HG02610 (cell line): ENCODE data around the gene CERS6.
"Not testable (repeated sequence)": the region's sequence is repeated elsewhere in the genome, so short reads cannot be mapped to it uniquely, and the experiment has no call there.

ENCODE experiments used
- ATAC-seq: cut with Tn5 transposase; IDR thresholded peaks from one replicate; pipeline ENCODE4 v1.9.1; 2021; ENCODE audit warnings: mild to moderate bottlenecking, moderate library complexity; ENCODE audit not compliant: unreplicated experiment

The CERS6 gene

GRCh38 chr2:168466834-168467565, 10.9 kb downstream of the CERS6 start:
- no peak for ATAC-seq

- ATAC-seq, result no peak
Measured at GRCh38 chr2:168467729-168468128, 11.7 kb downstream of the CERS6 start.

- ATAC-seq, result no peak
Measured at GRCh38 chr2:168468354-168468753, 12.3 kb downstream of the CERS6 start.

DNA sequence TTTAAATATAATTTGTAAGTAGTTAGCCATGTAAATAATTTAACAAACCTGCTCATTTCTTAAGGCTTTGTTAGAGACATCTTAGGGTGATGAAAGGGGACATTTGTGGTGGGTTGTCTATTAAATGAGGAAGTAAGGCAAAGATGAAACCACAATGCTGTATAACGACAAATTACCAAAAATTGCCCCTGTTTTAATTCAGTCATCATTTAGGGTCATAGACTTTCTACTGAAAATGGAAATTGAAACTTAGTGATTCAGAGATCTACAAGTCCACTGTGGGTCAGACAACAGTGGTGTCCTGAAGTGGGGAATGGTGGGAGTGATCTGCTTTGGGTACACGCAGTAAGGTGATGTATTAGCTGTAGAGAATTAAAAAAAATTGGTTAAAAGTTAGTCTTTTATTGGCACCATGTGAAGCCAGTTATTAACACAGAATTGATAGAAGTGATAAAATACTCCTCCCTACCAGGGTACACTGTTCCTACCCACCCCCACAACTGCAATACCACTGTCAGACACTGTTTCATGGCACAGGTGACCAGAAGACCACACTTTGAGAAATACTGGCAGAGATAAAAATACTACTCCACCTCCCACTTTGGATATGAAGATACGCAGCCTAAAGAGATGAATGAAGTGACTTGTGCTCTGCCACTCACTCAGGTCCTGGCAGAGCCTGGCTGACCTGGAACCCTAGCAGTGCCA, 13.4 kb downstream of the CERS6 start:
- peak; percentile 71 for ATAC-seq

DNA sequence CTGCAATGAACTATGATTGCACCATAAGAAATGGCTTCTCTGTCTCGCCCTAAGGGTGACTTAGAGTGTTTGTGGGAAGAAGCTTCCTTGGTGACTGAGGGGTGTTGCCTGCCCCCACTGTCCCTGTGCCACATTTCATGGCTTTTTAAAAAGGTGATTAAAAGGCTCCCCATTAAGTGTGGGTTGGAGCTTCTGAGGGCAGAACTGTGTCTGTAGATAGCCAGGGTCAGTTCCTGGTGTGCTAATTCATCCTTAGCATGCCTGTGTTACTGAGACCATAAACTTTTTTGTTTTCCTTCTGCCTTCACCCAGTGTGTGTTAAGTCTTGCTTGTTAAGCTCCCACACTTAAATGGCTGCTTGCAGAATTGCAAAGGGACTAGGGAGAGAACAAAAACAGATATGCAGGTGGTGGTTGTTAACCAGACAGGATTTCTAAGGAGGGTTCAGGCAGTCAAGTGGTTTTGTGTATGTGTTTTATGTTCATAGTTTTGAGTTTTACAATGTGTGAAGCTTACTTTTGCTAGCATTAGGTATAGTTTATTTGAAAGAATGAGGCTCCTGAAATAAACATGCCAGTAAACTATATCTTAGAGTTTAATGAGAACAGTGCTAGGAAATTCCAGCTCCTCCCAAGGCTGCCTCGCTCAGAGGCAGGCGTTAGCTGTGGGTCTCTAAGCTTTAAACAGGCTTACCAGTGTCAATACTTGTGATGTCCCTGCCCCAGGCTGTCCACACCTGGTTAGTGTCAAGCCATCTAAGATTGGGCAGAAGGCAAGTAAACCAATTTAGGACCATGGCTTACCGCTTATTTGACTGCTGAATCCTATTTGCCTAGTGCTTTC, 14.5 kb downstream of the CERS6 start:
- peak; percentile 35 for ATAC-seq

GRCh38 chr2:168471163-168471475, 15.0 kb downstream of the CERS6 start:
- no peak for ATAC-seq

GRCh38 chr2:168475636-168476035, 19.6 kb downstream of the CERS6 start:
- no peak for ATAC-seq

GRCh38 chr2:168478206-168478605, 22.1 kb downstream of the CERS6 start:
- no peak for ATAC-seq

- no peak for ATAC-seq
Measured at GRCh38 chr2:168480356-168480755, 24.3 kb downstream of the CERS6 start.

- no peak for ATAC-seq
Measured at GRCh38 chr2:168480825-168481585, 24.9 kb downstream of the CERS6 start.

DNA sequence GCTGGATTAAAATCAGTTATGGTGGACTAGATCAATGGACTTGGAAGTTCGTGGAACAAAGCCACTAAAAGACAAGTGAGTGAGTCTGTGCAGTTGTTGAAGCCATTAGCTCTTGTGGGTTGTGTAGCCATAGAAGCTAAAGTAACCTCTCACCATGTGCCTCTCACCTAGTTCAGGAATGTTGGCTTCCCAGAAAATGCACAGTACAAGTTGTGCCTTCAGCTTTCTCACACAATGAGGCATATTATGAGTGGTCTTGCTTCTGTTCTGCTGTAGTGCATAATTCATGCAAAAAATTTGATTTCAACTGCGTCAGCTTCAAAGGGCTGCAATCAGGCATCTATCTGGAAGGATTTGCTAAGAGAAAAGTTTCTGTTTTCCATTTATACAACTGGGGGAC, 26.2 kb downstream of the CERS6 start:
- ATAC-seq, result no peak

- ATAC-seq, result no peak
Measured at GRCh38 chr2:168482952-168483831, 27.1 kb downstream of the CERS6 start.

GRCh38 chr2:168486477-168486876, 30.4 kb downstream of the CERS6 start:
- ATAC-seq, result no peak

GRCh38 chr2:168490015-168490874, 34.2 kb downstream of the CERS6 start:
- peak; percentile 94 for ATAC-seq

- peak; percentile 17 for ATAC-seq
Measured at GRCh38 chr2:168490946-168491605, 35.0 kb downstream of the CERS6 start.

DNA sequence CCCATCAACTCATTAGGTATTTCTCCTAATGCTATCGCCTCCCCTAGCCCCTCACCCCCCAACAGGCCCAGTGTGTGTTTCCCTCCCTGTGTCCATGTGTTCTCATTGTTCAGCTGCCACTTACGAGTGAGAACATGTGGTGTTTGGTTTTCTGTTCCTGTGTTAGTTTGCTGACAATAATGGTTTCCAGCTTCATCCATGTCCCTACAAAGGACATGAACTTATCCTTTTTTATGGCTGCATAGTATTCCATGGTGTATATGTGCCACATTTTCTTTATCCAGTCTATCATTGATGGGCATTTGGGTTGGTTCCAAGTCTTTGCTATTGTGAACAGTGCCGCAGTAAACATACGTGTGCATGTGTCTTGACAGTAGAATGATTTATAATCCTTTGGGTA, 35.7 kb downstream of the CERS6 start:
- not testable (repeated sequence) for ATAC-seq

DNA sequence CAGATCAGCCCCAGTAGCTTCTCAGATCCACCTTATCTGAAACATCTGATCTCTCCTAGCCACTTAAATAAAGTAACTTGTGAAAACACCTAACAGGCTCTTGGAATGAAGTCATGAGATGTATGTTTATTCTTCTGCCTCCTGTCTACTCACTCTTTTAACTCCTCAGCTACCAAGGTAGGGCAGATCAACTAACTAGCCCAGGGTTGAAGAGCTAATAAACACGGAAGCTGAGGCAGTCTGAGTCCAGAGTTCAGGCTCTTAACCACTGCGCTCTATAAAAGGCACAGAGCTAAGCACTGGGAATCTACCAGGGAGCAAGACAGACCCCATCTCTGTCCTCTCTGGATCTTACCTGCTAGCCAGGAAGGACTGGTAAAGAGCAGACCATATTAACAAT, 37.1 kb downstream of the CERS6 start:
- ATAC-seq, result not testable (repeated sequence)

DNA sequence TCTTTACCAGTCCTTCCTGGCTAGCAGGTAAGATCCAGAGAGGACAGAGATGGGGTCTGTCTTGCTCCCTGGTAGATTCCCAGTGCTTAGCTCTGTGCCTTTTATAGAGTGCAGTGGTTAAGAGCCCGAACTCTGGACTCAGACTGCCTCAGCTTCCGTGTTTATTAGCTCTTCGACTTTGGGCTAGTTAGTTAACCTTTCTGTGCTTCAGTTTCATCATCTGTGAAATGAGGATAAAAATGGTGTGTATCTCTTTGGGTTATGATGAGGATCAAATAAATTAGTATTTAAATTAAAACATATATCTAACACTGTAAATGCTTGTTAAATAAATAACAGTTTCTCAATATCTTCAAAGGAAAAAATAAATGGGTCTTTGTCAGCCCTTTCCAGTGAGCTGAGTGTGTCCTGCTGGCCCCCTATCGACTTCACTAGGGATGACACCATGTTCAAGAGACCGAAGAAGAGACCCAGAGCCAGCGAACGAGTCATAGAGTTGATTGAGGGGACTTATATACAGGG, 38.2 kb downstream of the CERS6 start:
- no peak for ATAC-seq
